ENCODE measurements around the gene CCT3. TPM values are rescaled to one million over a fixed set of nuclear protein-coding genes. Genes with fewer than 3 reads are reported as not detected.
"Not testable (repeated sequence)": the region's sequence is repeated elsewhere in the genome, so short reads cannot be mapped to it uniquely, and the experiment has no call there.

The CCT3 gene
- polyA plus RNA-seq (ENCODE audit: insufficient read length in 3 of 3) = 100 to 1,000 TPM; 386 to 411 (median 410) TPM

DNA sequence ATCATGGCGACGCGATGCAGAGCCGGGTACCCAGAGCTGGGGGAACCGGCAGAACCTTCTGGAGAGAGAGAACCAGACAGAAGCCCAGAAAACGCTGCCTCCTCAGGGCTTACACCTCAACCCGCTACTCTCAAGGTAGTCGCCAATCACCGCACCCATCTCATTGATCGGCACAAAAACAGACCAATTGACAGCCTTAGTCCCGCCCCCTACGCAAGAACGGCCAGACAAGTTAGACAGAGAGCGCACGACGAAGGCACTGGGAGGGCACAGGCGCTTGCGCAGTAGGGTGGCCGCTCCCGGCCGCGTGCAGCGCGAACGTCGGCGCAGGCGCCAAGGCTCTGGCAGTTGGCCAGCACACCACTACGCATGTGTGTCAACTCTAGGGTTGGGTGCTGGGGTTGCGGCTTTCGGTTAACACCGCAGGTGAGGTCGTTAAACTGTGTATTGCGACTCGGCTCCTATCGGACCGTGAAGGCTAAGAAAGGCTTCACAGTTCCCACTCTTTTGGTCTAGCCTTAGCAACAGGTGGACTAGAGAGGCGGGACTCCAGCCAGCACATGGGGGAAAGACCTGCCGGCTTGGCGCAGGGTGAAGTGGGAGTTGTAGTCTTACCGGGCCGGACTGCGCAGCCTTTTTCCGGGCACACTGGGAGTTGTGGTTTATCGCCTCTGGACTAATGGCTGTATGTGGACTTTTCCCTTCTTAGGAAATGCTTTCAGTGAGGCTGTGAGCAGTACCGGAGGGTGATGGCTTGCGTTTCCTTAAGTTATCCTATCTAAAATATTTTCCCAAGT, at the start of gene CCT3, which contains the start of gene TSACC:
Gene CCT3 (minus strand): TSS at position 113 of the 797 bp plus-strand sequence. CDS start 108 bp downstream, at position 5.
Gene TSACC (plus strand): TSS at position 347 of the 797 bp plus-strand sequence. CDS start 1,232 bp downstream, outside the sequence.
- DNase-seq (ENCODE audit: low read depth in 3 of 3, low spot score in 2 of 3) = peak; percentile 99 to 100 (median 99)

DNA sequence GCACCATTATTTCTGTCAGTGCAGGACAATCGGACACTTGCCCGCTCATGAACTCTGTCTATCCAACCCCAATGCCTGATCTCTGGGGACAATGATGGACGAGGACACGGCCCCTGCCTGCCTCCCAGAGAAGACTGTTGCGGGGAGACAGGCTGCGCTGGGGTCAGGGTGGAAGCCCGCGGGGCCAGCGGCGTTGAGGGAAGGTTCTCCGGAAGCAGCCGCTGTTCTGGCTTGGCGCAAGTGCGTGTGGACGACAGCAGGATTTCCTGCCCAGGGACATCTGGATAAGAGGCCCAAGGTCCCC, 49.7 kb upstream of the CCT3 start:
- DNase-seq (ENCODE audit: low read depth in 3 of 3, low spot score in 2 of 3) = no peak

DNA sequence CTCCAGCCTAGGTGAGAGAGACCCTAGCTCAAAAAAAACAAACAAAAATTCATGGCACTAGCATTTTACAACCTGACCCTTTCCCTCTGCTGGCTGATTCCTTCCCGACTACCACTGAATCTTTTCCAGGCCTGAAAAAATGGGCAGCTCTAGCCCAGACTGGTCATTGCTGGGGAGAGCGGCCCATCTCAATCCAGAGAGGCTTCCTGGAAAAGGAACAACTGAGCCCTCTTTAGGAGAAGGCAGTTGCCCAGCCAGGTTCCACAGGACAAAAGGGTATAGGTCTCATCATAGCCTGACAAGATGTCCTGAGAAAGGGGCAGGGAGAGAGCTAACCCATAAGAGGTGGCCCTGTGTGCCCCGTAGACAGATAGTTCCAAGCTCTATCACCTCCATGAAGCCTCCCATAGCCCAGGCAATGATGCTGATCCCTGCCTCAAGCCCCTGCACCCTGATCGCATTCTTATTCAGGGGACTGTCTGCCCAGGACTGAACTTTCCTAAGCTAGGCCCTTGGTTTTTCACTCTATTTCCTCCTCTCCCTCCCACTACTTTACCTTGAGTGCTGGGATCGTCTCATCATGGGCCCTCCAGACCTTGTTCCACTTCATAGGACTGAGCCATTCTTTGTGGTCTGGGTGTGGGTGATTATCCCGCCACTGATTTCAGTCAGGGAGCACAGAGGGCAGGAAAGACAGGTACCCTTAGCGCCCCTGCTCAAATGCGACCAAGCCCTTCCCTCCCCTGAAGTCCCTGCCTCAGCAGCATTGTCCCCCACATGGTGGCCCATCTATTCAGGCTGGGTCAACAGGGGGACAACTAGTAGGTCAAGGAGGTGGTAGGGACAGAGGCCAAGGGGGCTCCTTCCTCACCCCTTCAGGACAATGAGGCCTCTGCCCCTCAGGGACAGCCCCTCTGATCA, 49.1 kb upstream of the CCT3 start:
- no peak for DNase-seq (ENCODE audit: low read depth in 3 of 3, low spot score in 2 of 3)

DNA sequence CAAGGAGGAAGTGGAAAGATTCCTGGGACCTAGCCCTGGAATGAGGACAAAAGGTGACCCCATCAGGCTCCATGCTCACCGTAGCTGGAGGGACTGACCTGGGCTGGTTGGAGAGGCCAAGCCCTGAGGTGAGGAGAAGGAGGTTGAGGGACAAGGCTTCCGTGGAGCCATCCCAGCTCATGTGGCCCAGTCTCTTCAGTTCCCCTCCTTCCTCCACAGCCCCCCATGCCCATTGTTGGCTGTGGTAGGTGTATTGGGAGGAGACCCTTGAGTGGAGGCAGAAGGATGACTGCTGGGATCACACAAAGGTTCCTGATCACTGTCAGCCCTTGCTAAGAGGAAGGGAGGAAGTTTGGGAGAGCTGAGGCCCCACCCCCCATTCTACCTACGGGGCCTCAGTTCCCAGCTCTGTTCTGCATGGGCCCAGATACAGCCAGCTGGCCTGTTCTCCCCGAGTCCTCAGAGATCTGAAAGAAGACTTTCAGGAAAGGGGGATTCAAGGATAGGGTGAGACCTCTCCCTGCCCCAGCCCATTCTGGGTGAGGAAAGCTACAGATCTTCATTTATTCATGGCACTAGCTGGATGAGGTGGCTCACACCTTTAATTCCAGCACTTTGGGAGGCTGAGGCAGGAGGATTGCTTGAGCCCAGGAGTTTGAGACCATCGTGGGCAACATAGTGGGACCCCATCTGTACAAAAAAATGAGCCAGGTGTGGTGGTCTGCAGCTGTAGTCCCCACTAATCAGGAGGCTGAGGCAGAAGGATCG, 48.2 kb upstream of the CCT3 start:
- no peak for DNase-seq (ENCODE audit: low read depth in 3 of 3, low spot score in 2 of 3)

DNA sequence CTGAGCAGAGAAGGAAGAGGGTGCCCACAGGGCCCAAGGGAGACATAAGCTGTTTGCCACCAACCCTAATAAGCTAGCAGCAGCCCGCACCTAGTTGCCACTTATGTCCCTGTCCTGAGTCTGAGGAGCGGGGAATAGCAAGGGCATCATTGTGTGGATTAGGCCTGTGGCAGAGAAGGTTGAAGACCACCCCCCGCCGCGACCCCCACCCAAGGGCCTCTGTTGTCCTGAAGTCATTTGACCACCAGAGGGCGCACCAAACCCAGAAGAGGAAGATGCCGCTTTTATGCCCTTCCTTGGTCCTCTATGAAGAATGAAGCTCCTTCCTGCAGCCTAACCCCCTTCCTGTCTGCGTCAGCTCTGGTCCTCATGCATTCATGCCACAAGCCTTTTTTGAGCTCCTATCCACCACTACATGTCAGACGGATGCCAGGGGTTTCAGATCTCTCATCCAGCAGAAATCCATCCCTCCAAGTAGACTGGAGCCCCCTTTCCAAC, 47.5 kb upstream of the CCT3 start:
- DNase-seq (ENCODE audit: low read depth in 3 of 3, low spot score in 2 of 3) = peak in 2 of 3 donors; percentile 19 to 33

DNA sequence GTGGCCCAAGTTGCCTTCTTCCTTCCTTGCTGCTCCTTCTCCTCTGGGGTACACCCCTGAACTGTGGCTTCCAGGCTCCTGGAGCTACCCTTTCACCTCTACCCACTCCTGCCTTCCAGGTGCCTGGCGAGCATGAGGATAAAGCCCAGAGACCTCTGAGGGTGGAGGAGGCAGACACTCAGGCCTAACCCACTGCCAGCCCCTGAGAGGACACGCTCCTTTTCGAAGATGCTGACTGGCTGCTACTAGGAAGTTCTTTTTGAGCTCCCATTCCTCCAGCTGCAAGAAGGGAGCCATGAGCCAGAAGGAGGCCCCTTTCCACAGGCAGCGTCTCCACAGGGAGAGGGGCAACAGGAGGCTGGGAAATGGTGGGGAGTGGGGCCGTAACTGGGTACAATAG, 46.6 kb upstream of the CCT3 start:
- no peak for DNase-seq (ENCODE audit: low read depth in 3 of 3, low spot score in 2 of 3)

DNA sequence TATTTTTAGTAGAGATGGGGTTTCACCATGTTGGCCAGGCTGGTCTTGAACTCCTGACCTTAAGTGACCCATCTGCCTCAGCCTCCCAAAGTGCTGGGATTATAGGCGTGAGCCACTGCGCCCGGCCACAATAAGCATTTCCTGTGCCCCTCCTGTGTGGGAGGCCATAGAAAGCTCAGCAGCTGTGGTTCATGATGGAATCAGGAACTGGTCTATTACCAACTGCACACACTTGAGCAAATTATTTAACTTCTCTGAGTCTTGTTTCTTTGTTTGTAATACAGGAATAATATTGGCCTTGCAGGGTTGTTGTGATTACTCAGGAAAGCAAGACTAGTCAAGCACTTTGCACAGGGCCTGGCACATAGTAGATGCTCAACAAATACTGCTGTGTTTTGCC, 45.9 kb upstream of the CCT3 start:
- DNase-seq (ENCODE audit: low read depth in 3 of 3, low spot score in 2 of 3) = no peak

DNA sequence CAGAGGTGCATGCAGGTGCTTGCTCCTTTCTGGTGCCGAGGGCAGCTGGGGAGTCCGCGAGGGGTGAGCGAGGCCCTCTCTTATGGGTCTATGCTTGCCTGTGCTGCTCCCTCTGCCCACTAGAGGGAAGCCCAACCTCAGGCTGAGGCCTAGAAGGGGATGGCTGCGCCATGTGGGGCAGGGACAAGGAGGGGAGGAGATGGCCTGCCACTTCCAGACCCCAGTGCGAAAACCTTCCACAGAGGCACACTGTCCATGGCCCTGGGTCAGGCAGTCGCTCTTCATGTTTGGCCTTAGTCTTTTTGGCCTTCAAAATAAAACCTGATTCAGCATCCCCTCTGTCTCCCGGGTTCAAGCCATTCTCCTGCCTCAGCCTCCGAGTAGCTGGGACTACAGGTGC, 44.9 kb upstream of the CCT3 start:
- peak in 1 of 3 donors; percentile 30 for DNase-seq (ENCODE audit: low read depth in 3 of 3, low spot score in 2 of 3)

DNA sequence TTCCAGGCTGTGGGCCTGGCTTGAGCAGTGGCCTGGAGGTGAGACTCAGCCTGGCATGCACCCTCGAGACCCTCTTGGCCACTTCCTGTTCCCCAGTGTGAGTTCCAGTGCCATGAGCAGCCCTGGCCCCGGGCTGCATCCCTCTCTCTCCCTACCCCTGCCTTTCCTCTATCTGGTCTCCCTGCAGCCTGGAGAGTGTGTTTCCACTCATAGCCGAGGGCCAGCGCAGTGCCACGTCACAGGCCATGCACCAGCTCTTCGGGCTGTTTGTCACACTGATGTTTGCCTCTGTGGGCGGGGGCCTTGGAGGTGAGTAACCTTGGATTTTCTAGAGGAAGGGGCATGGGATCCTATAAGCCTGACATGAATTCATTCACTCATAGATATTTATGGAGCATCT, 44.5 kb upstream of the CCT3 start:
- DNase-seq (ENCODE audit: low read depth in 3 of 3, low spot score in 2 of 3) = no peak

DNA sequence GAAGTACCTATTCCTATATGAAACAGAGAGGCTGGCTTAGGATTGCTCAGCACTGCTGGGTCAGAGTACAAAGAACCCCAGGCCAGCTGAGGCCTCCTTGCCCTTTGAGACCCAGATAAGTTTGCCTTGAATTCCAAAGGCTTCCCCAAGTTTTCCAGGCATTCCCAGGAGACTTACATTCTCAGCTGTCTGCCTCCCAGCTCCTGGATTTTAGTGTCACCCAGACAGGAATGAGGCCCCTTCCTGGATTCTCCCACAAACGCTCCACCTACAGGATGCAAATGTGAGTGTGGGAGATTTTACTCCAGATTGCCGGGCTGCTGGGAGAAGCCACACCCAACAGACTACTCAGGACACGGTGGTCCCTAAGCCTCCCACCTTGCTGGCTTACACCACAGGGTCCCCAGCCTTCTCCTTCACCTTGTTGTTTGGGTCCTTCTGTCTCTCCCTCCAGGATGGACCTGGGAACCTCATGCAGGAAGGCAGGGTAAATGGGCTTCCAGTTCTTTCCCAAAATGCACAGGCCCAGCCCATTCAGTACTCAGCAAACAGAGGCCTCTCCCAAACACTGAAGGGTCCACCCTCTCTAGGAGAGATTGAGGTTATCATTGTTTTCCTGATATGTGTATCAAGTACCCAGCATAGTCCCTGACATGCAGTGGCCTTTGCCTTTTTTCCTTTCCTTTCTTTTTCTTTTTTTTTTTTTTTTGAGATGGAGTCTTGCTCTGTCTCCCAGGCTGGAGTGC, 41.5 kb upstream of the CCT3 start:
- no peak for DNase-seq (ENCODE audit: low read depth in 3 of 3, low spot score in 2 of 3)

DNA sequence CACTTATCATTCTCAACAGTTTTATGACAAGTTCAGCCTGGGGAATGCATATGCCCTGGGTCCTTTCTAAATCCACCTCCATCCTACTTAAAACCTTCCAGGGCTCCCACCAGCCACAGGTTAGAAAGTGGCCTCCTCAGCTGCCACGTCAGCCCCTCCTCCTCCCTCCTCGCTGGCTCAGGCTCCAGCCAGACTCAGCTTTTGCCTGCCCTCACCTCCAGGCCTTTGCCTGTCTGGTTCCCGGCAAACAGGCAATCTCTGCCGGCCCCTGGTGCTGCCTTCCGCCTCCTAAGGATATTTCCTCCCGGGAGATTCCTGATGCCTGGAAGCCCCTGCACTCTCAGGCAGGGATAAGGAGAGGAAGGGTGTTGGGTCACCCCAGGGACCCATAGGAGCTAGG, 40.5 kb upstream of the CCT3 start:
- DNase-seq (ENCODE audit: low read depth in 3 of 3, low spot score in 2 of 3) = no peak

DNA sequence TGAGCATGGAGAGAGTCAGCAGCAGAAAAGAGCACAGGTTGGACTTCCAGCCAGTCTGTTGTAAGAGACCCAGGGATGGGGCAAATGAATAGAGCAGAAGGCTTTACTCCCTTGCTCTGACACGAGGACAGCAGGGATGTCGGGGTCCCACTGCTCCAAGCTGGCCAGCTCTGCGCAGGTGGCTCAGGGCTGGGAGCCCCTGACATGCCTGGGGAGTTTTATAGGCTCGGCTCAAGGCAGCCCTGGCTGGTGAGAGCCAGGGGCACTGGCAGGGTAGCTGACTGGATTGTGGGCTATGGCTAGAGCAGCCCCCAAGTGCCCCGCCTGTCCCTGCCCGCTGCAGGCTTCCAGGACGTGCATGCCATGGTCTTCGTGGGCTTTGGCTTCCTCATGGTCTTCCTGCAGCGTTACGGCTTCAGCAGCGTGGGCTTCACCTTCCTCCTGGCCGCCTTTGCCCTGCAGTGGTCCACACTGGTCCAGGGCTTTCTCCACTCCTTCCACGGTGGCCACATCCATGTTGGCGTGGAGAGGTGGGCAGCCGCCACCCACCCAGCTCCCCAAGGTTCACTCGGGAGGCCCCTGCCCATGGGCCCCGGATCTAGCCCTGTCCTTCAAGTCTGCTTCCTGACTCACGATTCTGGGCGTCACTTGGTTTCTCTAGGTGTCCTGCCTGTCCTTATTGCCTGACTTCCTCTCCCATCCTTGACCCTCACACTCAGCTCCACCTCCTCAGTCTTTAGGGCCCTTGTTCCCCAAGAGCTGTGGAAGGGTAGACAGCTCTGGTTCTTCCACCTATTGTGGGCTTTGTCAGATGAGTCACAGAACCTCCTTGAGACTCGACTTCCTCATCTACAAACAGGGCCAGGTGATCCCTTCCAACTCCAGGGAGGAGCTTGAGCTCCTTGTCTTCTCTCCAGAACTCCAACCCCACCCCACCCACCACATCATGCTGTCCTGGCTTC, 39.1 kb upstream of the CCT3 start:
- no peak for DNase-seq (ENCODE audit: low read depth in 3 of 3, low spot score in 2 of 3)

DNA sequence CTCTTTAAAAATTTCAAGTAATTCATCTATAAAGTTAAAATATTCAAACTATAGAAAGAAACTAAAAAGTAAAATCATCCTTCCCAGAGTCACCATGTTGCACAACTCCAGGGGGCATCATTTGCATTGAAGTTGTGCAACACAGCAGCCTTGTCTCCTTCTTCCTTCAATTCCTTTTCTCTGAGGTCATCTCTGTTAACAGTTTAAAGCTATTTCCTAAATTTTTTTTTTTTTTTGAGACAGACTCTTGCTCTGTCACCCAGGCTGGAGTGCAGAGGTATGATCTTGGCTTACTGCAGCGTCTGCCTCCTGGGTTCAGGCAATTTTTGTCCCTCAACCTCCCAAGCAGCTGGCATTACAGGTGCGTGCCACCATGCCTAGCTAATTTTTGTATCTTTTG, 38.1 kb upstream of the CCT3 start:
- DNase-seq (ENCODE audit: low read depth in 3 of 3, low spot score in 2 of 3) = no peak

DNA sequence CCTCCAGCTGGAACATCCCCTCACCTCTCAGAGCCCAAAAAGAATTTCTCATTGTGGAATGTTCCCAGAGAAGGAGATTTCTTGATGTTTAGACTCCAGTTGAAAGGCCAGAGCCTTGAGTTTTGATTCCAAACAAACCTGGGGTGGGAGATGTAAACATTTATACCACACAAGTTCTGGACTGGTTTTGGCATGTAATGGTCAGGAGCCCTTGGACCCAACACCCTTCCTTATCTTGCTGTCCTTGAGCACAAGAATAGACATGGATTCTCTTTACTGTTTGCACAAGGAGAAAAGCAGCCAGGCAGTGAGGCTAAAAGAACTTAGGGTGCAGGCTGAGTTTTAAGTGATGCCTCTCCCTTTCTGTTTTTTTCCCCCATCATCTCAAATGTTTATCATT, 35.5 kb upstream of the CCT3 start:
- DNase-seq (ENCODE audit: low read depth in 3 of 3, low spot score in 2 of 3) = no peak

DNA sequence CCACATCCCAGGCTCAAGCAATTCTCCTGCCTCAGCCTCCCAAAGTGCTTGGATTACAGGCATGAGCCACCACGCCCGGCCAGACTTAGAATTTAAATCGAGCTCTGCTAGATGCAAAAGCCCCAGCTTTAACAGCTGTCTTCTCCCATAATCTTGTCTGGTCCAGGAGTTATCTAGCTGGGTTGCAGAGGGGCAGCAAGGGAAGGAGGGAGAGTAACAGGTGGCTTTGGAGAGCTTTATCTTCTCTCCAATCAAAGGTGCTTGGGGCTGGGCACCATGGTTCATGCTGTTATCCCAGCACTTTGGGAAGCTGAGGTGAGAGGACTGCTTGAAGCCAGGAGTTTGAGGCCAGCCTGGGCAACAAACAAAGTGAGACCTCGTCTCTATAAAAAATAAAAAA, 34.8 kb upstream of the CCT3 start:
- DNase-seq (ENCODE audit: low read depth in 3 of 3, low spot score in 2 of 3) = no peak

DNA sequence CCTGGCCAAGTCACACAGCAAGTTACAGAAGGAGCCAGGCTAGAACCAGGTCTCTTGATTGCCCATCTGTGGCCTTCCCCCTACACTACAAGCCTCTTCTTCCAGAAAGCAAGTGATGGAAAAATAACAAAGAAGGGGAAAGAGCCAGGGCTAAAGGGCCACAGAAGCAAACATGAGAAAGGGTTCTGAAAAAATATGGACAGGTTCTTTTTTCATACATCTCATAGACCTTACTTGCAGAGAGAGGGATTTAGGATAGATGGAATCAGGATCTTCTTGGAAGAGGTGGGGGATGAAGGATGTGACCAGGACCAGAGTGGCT, 34.1 kb upstream of the CCT3 start:
- DNase-seq (ENCODE audit: low read depth in 3 of 3, low spot score in 2 of 3) = no peak

DNA sequence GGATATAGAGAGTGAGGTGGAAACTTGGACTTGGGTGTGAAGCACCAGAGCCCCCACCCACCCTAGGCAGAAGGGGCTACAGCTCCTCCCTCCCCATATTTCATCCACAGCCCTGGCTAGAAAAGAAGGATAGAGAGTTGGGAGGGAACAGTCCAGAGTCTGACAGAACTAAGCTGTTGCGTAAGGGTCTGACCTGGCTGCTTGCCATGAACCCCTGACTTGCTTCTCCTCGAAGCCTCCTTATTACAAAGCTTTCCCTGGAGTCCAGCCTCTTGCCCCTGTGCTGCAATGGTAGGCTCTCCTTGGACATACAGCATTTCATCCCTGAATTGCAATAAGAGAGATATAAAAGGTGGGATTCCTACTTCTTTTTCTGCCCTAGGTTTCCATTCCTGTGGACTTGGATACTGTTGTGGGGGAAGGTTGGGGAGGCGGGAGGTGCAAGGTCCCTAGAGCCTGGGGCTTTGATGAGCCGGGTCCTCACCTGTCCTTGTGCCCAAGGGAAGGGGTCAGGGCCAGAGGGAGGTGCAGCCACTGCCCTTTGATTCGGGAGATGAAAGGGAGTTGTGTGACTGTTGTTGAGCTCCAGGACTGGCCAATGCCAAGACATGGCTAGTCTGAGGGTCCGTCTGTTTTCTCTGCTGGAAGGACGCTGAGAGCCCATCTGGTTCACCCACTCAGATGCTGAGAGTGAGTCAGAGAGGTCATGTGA, 33.6 kb upstream of the CCT3 start:
- peak in 1 of 3 donors; percentile 55 for DNase-seq (ENCODE audit: low read depth in 3 of 3, low spot score in 2 of 3)

DNA sequence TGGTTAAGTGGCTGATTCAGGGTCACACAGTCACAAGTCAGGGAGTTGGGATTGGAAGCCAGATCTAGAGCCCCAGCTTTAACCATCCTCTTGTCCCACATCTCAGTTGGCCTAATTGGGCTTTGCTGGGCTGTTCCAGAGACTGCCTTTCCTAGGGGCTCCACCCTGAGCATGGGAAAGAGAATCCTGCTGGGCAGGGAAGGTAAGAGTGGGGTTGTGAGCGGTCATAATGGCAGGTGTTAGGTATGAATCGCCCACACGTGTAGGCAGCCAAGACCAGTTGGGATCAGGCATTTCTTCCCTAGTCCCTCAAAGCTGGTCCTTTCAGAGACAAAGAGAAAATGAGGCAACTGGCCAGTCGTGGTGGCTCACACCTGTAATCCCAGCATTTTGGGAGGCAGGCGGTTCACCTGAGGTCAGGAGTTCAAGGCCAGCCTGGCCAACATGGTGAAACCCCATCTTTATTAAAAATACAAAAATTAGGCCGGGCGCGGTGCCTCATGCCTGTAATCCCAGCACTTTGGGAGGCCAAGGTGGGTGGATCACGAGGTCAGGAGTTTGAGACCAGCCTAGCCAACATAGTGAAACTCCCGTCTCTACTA, 31.7 kb upstream of the CCT3 start:
- not testable (repeated sequence) for DNase-seq (ENCODE audit: low read depth in 3 of 3, low spot score in 2 of 3)

All from right renal cortex interstitium (tissue), 3 donors.